MM.1S (cell line): ENCODE data around the gene GRIK4.

ENCODE experiments used
- CTCF ChIP-seq: fragments of 300-600 bp; sonication (generic); IDR thresholded peaks from 2 replicates; pipeline ENCODE4 v1.5.1; 2016; ENCODE audit warnings: antibody characterized with exemption, low read length, mixed read lengths
- EZH2phosphoT487 ChIP-seq: fragments of 300-600 bp; sonication (generic); IDR thresholded peaks from 2 replicates; pipeline ENCODE4 v1.6.1; 2018; ENCODE audit warnings: antibody characterized with exemption, low read length

- no peak for TF ChIP-seq CTCF
- no peak for TF ChIP-seq EZH2phosphoT487
These were observed 75.8 kb downstream of the GRIK4 start for GRCh38 chr11:120587299-120587698.
